Activated T-cell treated with anti-CD3 and anti-CD28 coated beads for 24 hours (primary cell): Measurements from ENCODE around the gene ZCCHC18.
A peak's percentile ranks its signal among the peaks of the same experiment; 100 is the strongest.

Experiments used
- DNase-seq: peaks from one replicate; pipeline ENCODE4 v3.0.0-alpha.2; 2020; ENCODE audit warnings: low read depth

The ZCCHC18 gene

GRCh38 chrX:104134583-104135261 lies 22.4 kb downstream of the ZCCHC18 start:
- DNase-seq, result no peak

- no peak for DNase-seq
Measured at GRCh38 chrX:104135677-104136076, 23.4 kb downstream of the ZCCHC18 start.

- DNase-seq, result peak; percentile 41
Measured at GRCh38 chrX:104136241-104137019, 24.1 kb downstream of the ZCCHC18 start.

DNA sequence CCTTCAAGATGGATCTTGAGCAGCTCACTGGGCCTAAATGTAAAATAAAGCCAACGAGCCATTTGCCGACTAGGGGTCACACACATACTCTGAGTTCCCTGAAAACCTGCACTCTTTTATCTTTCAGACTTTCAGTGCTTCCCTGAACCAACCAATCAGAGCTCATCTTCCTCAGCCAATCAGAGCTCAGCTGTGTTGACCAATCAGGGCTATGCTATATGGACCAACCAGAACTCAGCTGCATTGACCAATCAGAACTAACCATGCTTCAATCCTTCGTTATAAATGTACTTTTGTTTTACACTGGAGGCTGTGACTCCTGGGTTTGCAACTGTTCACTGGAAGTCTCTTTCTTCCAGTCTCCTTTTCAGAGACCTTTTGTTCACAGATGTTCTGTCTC lies 25.2 kb downstream of the ZCCHC18 start:
- DNase-seq, result no peak

GRCh38 chrX:104141087-104141760 lies 28.9 kb downstream of the ZCCHC18 start:
- DNase-seq, result no peak

GRCh38 chrX:104151037-104151436 lies 38.7 kb downstream of the ZCCHC18 start:
- DNase-seq, result no peak

GRCh38 chrX:104156630-104157529 lies 44.6 kb downstream of the ZCCHC18 start, which contains the start of gene SLC25A53:
TSS of gene SLC25A53 (minus strand) at chrX:104157009. CDS start at chrX:104105257, 51,752 bp downstream.
- peak; percentile 52 for DNase-seq
